IMR-90 (cell line): ENCODE results near the gene CALR.
"Not testable (repeated sequence)": the region's sequence is repeated elsewhere in the genome, so short reads cannot be mapped to it uniquely, and the experiment has no call there.

Experiments used
- CTCF ChIP-seq: conservative IDR thresholded peaks from 2 replicates; pipeline ENCODE4 v1.5.1; 2012; ENCODE audit warnings: mild to moderate bottlenecking, low read depth, low read length, improper control_type of control experiment
- FOS ChIP-seq: fragments of 150-350 bp; IDR thresholded peaks from 2 replicates; pipeline ENCODE4 v1.6.1; 2016; ENCODE audit warnings: low read depth, low read length

- TF ChIP-seq CTCF, FOS: not testable (repeated sequence)
Measured at GRCh38 chr19:12952050-12952449, 13.6 kb downstream of the CALR start.
